ENCODE measurements around the gene UPK2.

GRCh38 chr11:118953265-118953664 is 2.8 kb upstream of the UPK2 start:
- TF ChIP-seq REST (IDR thresholded peaks at IDR 0.05; ENCODE audit: insufficient read depth in 1 of 2, low read depth in 2 of 2, low read length in 2 of 2) (no peak), POLR2AphosphoS5 (IDR thresholded peaks at IDR 0.05; ENCODE audit: low read depth, low read length) (no peak), SIN3A (IDR thresholded peaks at IDR 0.05; ENCODE audit: borderline replicate concordance, insufficient read depth, low read length) (no peak), TAF1 (IDR thresholded peaks at IDR 0.05; ENCODE audit: borderline replicate concordance, insufficient read depth, low read length) (no peak)
